Common myeloid progenitor, CD34-positive (primary cell): ENCODE data around the gene SLC7A10.

ENCODE experiments used
- CTCF ChIA-PET: fragments of 350-600 bp; sonication (Branson Sonifier 250); formaldehyde crosslinking; loops from one replicate; lab custom pipeline; 2021; ENCODE audit warnings: antibody characterized with exemption; lab: Charles Lee
- POLR2A ChIA-PET: fragments of 350-600 bp; sonication (Branson Sonifier 250); formaldehyde crosslinking; loops from one replicate; lab custom pipeline; 2021; ENCODE audit warnings: antibody characterized with exemption; lab: Charles Lee
- DNase-seq, 3 donors: peaks; one replicate each; pipeline versions ENCODE4 v3.0.0 to v3.0.0-alpha.2; 2013
- H3K27ac ChIP-seq, 2 experiments: 1 replicate in 1 of 2; 2 replicates in 1 of 2; pipeline ENCODE4 v1.7.0; 2013; ENCODE audit warnings: inconsistent platforms in 2 of 2, low read length in 2 of 2, mild to moderate bottlenecking in 2 of 2, low read depth in 1 of 2, moderate library complexity in 1 of 2; ENCODE audit not compliant: severe bottlenecking in 2 of 2, insufficient read depth in 1 of 2, poor library complexity in 1 of 2
- H3K27me3 ChIP-seq, 5 experiments: replicated peaks in 2 of 5; 1 replicate in 3 of 5; 2 replicates in 2 of 5; pipeline versions ENCODE4 v1.6.1 to v1.7.0; 2013; ENCODE audit warnings: low read length in 4 of 5, mild to moderate bottlenecking in 2 of 5, moderate library complexity in 2 of 5, inconsistent platforms in 1 of 5; ENCODE audit not compliant: insufficient read depth in 5 of 5, control insufficient read depth in 4 of 5
- H3K36me3 ChIP-seq, 4 experiments: 1 replicate in 2 of 4; 2 replicates in 2 of 4; pipeline versions ENCODE4 v1.6.1 to v1.7.0; 2013; ENCODE audit warnings: low read length in 3 of 4, control low read depth in 1 of 4, mild to moderate bottlenecking in 1 of 4; ENCODE audit not compliant: control insufficient read depth in 4 of 4, insufficient read depth in 4 of 4
- H3K4me1 ChIP-seq, 4 experiments: 1 replicate in 3 of 4; 2 replicates in 1 of 4; pipeline versions ENCODE4 v1.6.1 to v1.7.1; 2013; ENCODE audit warnings: low read length in 3 of 4, mild to moderate bottlenecking in 3 of 4, control low read depth in 1 of 4, inconsistent platforms in 1 of 4, moderate library complexity in 1 of 4; ENCODE audit not compliant: control insufficient read depth in 4 of 4, insufficient read depth in 4 of 4; ENCODE audit errors: control extremely low read depth in 1 of 4
- H3K4me3 ChIP-seq, 7 experiments: 1 replicate in 4 of 7; 2 replicates in 3 of 7; pipeline versions ENCODE4 v1.5.1 to v1.7.0; 2013; ENCODE audit warnings: mild to moderate bottlenecking in 7 of 7, low read length in 6 of 7, moderate library complexity in 6 of 7, inconsistent platforms in 2 of 7, low read depth in 2 of 7, control low read depth in 1 of 7; ENCODE audit not compliant: insufficient read depth in 4 of 7, control insufficient read depth in 1 of 7; ENCODE audit errors: extremely low read depth in 1 of 7
- H3K9me3 ChIP-seq, 5 experiments: 1 replicate in 4 of 5; 2 replicates in 1 of 5; pipeline versions ENCODE4 v1.6.1 to v1.7.1; 2013; ENCODE audit warnings: low read length in 4 of 5, mild to moderate bottlenecking in 2 of 5, inconsistent platforms in 1 of 5, low read depth in 1 of 5, moderate library complexity in 1 of 5; ENCODE audit not compliant: control insufficient read depth in 4 of 5, insufficient read depth in 2 of 5; ENCODE audit errors: control extremely low read depth in 1 of 5
- WGBS: methylation state at CpG from one replicate; pipeline ENCODE4 v1.1.5; 2013; ENCODE audit not compliant: insufficient coverage; 5-methylcytosine and 5-hydroxymethylcytosine counted together

Gene SLC7A10

DNA sequence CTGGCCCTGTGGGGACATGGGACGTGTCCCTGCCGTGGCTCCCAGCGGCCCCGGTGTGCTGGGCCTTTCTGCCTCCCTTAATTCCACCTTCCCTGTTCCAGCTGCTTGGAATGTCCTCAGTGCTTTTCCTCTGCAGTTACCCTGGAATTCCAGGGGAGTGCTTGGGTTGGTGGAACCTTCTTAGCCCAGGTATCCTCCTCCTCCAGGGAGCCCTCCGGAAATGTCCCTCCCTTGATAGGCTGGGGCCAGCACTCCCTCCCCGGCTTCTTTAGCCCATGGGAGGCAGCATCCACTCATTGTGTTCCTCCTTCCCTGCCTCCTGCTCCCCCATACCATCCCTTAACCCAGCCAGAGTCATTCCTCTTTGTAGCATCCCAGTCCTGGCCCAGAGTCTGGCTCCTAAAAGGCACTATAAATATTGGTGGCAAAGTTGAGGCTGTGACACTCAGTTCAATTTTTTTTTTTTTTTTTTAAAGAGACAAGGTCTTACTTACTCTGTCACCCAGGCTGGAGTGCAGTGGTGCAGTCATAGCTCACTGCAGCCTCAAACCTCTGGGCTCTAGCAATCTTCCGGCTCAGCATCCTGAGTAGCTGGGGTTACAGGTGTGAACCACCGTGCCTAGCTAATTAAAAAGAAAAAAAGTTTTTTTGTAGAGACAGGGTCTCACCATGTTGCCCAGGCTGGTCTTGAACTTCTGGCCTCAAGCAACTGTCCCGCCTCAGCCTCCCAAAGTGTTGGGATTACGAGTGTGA, 13.7 kb upstream of the SLC7A10 start:
- no peaks in the 10 kb centered on the region for H3K36me3 ChIP-seq
- 91% methylated on average over 9 of the region's 10 CpGs for WGBS
- CTCF ChIA-PET: interaction anchor here (13.5 kb wide), 1 partner anchor 164 kb away, joined by 278 read pairs; no protein-coding TSS in a partner anchor
- H3K4me1 ChIP-seq: no peaks in the 10 kb centered on the region
- no peak overlapping the region for H3K4me3 ChIP-seq
- no peaks in the 10 kb centered on the region for H3K27me3 ChIP-seq
- DNase-seq: no peak
- POLR2A ChIA-PET: no interaction called here
- no peak overlapping the region for H3K27ac ChIP-seq
- H3K9me3 ChIP-seq: no peaks in the 10 kb centered on the region

DNA sequence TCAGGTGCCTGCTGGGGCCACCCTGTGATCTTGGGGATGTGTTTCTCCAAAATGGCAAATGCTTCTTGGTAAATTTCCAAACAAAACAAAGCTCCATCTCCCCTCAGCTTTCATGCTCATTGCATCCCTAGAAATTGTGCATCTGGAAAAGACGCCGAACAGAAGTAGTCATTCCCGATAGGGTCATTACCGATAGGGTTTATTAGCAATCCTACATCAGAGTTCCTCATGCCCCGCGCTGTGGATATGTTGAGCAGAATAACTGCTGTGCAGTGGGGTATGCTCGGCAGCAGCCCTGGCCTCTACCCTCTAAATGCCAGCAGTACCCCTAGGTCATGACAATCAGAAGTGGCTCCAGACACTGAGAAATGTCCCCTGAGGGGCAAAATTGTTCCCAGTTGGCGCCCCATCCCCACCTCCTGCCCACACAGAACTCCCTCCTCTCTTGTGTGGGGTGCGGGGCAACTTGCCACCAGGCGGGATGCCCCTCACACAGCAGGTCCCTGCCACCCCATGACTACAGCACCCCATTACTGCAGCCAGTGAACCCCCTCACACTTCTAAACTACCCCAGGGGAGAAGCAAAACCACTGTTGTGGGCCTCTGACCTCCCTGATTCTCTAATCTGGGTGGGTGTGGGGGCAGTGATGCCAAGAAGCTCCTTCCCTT, 13.0 kb upstream of the SLC7A10 start:
- ChIA-PET POLR2A (no interaction called here), CTCF (interaction anchor here (1.0 to 13.5 kb wide), 2 partner anchors 61 to 164 kb away, joined by 4 to 278 read pairs; no protein-coding TSS in a partner anchor)
- Histone ChIP-seq H3K27ac (no peak overlapping the region), H3K36me3 (no peaks in the 10 kb centered on the region), H3K4me1 (no peaks in the 10 kb centered on the region), H3K9me3 (no peaks in the 10 kb centered on the region), H3K27me3 (no peaks in the 10 kb centered on the region), H3K4me3 (no peak overlapping the region)
- DNase-seq: no peak
- 98% methylated on average over 7 of the region's 10 CpGs for WGBS

DNA sequence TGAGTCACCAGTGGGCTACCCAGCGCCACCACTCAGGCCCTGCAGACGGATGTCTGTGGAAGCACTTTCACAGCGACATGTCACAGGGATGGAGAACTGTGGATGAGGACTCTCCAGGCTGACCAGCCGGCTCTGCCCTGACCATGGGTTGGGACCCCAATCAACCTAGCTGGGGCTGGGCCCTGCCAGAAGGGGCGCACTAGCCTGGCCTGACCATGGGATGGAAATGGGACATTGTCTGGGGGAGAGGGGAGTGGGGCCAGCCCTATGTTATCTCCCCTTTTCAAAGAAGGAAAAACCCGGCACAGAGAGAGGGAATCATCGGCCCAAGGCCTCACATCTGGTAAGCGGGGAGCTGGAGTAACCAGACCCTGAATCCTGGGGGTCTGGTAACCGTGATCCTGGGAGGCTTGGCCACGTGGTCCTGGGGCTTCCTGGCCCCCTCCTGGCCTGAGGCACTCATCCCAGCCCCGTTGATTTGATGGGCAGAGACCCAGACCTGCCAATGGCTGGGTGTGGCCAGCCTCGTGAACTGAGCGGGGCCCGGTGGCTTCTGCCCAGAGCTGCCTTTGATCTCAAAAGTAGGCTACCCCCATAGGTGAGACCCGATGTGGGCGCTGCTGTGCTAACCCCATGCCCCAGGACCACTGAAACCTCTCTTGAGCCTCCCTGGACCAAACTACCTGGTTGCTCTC, 11.2 kb upstream of the SLC7A10 start:
- H3K4me3 ChIP-seq: no peak overlapping the region
- no peaks in the 10 kb centered on the region for H3K9me3 ChIP-seq
- no peaks in the 10 kb centered on the region for H3K4me1 ChIP-seq
- no peaks in the 10 kb centered on the region for H3K36me3 ChIP-seq
- WGBS: 95% methylated on average over 16 of the region's 16 CpGs
- ChIA-PET CTCF (interaction anchor here (0.7 to 13.5 kb wide), 13 partner anchors 10 to 668 kb away, joined by 3 to 278 read pairs (median 6); no protein-coding TSS in a partner anchor), POLR2A (interaction anchor here (1.3 kb wide), 1 partner anchor 66 kb away, joined by 4 read pairs; the partner anchor contains the start of gene CEBPA)
- no peak for DNase-seq
- H3K27ac ChIP-seq: no peak overlapping the region
- no peaks in the 10 kb centered on the region for H3K27me3 ChIP-seq

DNA sequence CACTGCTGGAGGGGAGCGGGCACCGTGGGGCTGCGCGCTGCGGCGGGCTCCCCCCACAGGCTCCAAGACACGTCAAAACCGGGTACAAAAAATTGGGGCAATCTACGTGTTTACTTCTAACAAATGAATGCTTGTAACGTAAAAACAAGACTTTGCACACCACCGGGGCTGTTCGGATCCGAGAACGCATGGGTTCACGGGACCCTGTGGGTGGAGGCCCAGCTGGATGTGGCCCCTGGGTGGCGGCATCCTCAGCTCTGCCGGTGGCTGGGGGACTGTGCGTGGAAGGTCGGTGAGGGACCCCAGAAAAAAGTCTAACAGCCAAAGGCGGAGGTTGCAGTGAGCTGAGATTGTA, 10.3 kb upstream of the SLC7A10 start:
- H3K9me3 ChIP-seq: no peaks in the 10 kb centered on the region
- CTCF ChIA-PET: interaction anchor here (0.6 to 13.5 kb wide), 17 partner anchors 9 to 536 kb away, joined by 3 to 278 read pairs (median 4); no protein-coding TSS in a partner anchor
- peaks cover 0 to 3% (median 0%) of the 10 kb centered on the region in 5 experiments for H3K27me3 ChIP-seq
- H3K27ac ChIP-seq: no peak overlapping the region
- 96% methylated on average over 18 of the region's 20 CpGs for WGBS
- no peaks in the 10 kb centered on the region for H3K4me1 ChIP-seq
- H3K36me3 ChIP-seq: no peaks in the 10 kb centered on the region
- DNase-seq: no peak
- no peak overlapping the region for H3K4me3 ChIP-seq
- POLR2A ChIA-PET: interaction anchor here (1.3 kb wide), 1 partner anchor 66 kb away, joined by 4 read pairs; the partner anchor contains the start of gene CEBPA

DNA sequence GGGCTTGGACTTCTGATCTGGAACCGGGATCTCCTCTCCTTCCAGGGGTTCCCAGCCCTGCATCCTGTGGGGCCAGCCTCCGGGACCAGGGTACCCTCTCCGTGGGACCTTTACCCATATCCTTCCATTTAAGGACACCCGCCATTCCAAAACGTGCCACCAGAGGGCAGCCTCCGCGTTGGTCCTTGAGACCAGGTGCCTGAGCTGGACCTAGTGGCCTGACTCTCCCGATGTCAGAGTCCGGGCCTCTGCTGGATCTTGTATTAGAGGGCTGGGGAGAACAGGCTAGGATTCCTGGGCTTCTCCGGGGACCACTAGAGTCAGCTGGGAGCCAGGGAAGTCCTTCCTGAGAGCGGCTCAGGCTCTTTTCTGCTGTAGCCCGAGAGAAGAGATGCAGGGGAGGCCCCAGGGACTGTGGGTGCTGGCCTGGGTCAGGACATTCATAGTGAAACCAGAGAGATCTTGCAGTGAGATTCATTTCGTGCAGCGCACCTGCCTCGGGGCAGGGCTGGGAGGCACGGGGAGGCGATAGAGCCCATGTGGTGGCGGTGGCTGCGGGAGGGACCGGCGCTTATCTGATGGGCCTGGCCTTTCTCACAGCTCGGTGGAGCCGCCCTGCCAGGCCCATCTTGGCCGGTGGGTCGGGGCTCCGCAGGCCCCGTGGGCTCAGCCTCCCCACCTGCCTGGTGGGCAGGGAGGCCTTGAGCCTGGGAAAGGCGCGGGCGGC, 9.8 kb upstream of the SLC7A10 start:
- ChIA-PET POLR2A (interaction anchor here (1.3 kb wide), 1 partner anchor 67 kb away, joined by 4 read pairs; the partner anchor contains the start of gene CEBPA), CTCF (interaction anchor here (0.6 to 13.5 kb wide), 18 partner anchors 11 to 536 kb away, joined by 3 to 278 read pairs (median 4); partner anchors contain the start of gene CEBPA)
- H3K9me3 ChIP-seq: no peaks in the 10 kb centered on the region
- H3K36me3 ChIP-seq: no peaks in the 10 kb centered on the region
- H3K27me3 ChIP-seq: peaks cover 0 to 7% (median 0%) of the 10 kb centered on the region in 5 experiments
- DNase-seq: peak; percentile 54 to 69 (median 61)
- no peak overlapping the region for H3K4me3 ChIP-seq
- WGBS: 61% methylated on average over 30 of the region's 30 CpGs
- no peaks in the 10 kb centered on the region for H3K4me1 ChIP-seq
- no peak overlapping the region for H3K27ac ChIP-seq

DNA sequence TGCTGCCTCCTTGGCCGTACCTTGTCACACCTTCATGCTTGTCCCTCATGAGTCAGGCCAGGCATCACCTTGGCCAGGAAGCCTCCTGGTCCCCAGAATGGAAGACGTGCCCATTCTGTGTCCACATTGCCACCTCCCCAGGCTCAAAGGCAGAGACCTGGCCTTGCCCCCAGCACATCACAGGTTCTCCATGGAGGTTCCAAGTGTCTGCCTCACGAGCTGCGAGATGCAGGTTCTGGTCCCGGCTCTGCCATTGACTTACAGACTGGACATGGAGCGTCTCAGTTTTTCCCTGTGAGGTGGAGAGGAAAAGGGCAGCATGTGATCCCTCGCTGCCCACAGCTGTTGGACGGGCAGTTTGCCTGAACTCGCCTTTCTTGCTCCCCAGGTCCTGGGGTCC, 9.1 kb upstream of the SLC7A10 start:
- no peaks in the 10 kb centered on the region for H3K36me3 ChIP-seq
- 81% methylated on average over 9 of the region's 9 CpGs for WGBS
- ChIA-PET CTCF (interaction anchor here (1.0 to 13.5 kb wide), 11 partner anchors 12 to 537 kb away, joined by 3 to 278 read pairs (median 7); partner anchors contain the start of gene CEBPA), POLR2A (no interaction called here)
- H3K4me3 ChIP-seq: no peak overlapping the region
- peaks cover 0 to under 1% (median 0%) of the 10 kb centered on the region in 5 experiments for H3K9me3 ChIP-seq
- no peak overlapping the region for H3K27ac ChIP-seq
- H3K27me3 ChIP-seq: peaks cover 0 to 11% (median under 1%) of the 10 kb centered on the region in 5 experiments
- no peak for DNase-seq
- H3K4me1 ChIP-seq: no peaks in the 10 kb centered on the region
